ENCODE measurements around the gene XIRP1.

DNA sequence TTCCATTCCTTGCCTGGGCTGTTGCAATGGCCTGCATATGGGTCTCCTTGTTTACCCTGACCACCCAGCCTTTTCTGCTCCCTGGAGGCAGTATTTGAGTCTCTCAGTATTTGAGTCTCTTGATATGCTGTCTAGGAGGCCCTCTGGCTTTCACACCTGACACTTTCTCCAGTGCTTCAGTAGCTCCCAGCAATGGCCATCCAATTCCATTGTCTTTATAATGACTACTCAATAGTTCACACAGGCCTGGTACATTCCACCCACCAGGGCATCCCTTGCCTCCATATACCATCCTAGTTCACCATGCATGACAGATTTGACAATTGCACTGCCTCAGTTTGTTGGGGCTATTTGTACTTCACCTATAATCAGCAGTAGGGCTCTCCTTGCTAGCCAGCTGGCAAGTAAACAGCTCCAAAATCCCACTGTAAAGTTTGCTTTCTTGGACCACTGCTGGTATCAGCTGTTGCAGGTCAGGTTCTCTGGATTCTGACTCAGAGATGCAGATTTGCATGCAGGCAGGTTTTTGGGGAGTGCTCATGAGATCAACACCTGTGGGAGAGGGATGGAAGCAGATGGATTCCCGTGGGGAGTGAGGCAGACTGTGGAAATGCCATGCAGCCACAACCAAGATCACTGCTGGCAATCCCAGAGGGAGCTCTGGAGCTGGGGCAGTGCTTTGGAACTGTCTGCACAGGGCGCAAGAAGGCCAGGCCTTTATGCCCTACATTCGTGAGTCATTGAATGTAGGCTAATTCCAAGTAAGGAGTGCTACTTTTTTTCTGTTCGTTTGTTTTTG lies 19.1 kb upstream of the XIRP1 start:
- TF ChIP-seq ARNTL (CRISPR knock-in tag; IDR thresholded peaks at IDR 0.05; ENCODE audit: borderline replicate concordance, low read depth) (no peak), PATZ1 (CRISPR knock-in tag; IDR thresholded peaks at IDR 0.05; ENCODE audit: borderline replicate concordance) (no peak), BACH2 (CRISPR knock-in tag; IDR thresholded peaks at IDR 0.05; ENCODE audit: borderline replicate concordance) (no peak), ZC3H10 (CRISPR knock-in tag; IDR thresholded peaks at IDR 0.05) (no peak), ZFP3 (CRISPR knock-in tag; IDR thresholded peaks at IDR 0.05) (no peak), CREB5 (CRISPR knock-in tag; IDR thresholded peaks at IDR 0.05; ENCODE audit: low read depth) (no peak), ZFP30 (CRISPR knock-in tag; IDR thresholded peaks at IDR 0.05) (no peak), ESRRG (CRISPR knock-in tag; IDR thresholded peaks at IDR 0.05) (no peak)
